WERI-Rb-1 (cell line): ENCODE results near the gene PNPLA2.

Experiments used
- DNase-seq: peaks from one replicate; pipeline ENCODE4 v3.0.0-alpha.2; 2020
- H3K27ac ChIP-seq: fragments of 250-450 bp; sonication (Bioruptor Pico); 2 replicates; pipeline ENCODE4 v1.5.1; 2020; ENCODE audit warnings: mild to moderate bottlenecking, moderate library complexity
- H3K27me3 ChIP-seq: fragments of 250-450 bp; sonication (Bioruptor Pico); 2 replicates; pipeline ENCODE4 v1.5.1; 2021; ENCODE audit warnings: mild to moderate bottlenecking, low read depth, moderate library complexity; ENCODE audit not compliant: insufficient read depth, severe bottlenecking
- H3K36me3 ChIP-seq: fragments of 250-450 bp; sonication (Bioruptor Pico); 2 replicates; pipeline ENCODE4 v1.5.1; 2020; ENCODE audit warnings: mild to moderate bottlenecking, moderate library complexity
- H3K4me3 ChIP-seq: 2 replicates; pipeline ENCODE4 v1.5.1; 2011; ENCODE audit warnings: low read depth, mild to moderate bottlenecking, control low read depth, low read length
- H3K9me3 ChIP-seq: fragments of 250-450 bp; sonication (Bioruptor Pico); 2 replicates; pipeline ENCODE4 v1.5.1; 2021; ENCODE audit warnings: mild to moderate bottlenecking, moderate library complexity; ENCODE audit not compliant: severe bottlenecking
- TF ChIP-seq, protein P1 (sequence below): IDR thresholded peaks from 2 replicates; pipeline ENCODE4 v1.5.1; 2011; ENCODE audit warnings: low read depth, mild to moderate bottlenecking, control low read depth, inconsistent platforms, low read length

The PNPLA2 gene

DNA sequence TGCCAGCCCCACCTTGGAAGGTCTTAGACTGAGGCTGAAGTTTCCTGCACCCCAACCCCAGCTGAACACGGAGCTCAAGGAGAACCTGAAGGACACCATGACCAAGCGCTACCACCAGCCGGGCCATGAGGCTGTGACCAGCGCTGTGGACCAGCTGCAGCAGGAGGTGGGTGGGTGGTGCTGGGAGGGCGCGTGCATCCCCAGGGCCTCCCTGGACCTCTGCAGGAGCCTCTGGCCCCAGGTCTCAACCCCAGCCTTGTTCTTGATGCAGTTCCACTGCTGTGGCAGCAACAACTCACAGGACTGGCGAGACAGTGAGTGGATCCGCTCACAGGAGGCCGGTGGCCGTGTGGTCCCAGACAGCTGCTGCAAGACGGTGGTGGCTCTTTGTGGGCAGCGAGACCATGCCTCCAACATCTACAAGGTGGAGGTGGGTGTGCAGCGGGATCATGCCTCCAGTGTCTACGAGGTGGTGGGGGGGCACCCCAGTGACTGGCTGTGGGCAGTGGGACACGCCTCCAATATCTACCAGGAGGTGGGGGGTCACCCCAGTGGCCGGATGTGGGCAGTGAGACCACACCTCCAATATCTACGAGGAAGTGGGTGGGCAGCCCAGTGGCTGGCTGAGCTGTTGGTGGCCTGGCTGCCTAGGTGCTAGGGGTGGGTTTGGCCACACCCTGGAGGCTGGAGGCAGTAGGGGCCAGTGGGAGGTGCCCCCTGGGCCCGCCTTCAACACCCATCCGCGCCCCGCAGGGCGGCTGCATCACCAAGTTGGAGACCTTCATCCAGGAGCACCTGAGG, 18.7 kb downstream of the PNPLA2 start:
- H3K36me3 ChIP-seq: peaks cover 84% of the 10 kb centered on the region
- peak overlapping the region; percentile 77 for H3K27ac ChIP-seq
- DNase-seq: no peak
- no peaks in the 10 kb centered on the region for H3K9me3 ChIP-seq
- no peaks in the 10 kb centered on the region for H3K27me3 ChIP-seq
- no peak overlapping the region for H3K4me3 ChIP-seq
- TF ChIP-seq, protein P1, sequence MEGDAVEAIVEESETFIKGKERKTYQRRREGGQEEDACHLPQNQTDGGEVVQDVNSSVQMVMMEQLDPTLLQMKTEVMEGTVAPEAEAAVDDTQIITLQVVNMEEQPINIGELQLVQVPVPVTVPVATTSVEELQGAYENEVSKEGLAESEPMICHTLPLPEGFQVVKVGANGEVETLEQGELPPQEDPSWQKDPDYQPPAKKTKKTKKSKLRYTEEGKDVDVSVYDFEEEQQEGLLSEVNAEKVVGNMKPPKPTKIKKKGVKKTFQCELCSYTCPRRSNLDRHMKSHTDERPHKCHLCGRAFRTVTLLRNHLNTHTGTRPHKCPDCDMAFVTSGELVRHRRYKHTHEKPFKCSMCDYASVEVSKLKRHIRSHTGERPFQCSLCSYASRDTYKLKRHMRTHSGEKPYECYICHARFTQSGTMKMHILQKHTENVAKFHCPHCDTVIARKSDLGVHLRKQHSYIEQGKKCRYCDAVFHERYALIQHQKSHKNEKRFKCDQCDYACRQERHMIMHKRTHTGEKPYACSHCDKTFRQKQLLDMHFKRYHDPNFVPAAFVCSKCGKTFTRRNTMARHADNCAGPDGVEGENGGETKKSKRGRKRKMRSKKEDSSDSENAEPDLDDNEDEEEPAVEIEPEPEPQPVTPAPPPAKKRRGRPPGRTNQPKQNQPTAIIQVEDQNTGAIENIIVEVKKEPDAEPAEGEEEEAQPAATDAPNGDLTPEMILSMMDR: no peak

DNA sequence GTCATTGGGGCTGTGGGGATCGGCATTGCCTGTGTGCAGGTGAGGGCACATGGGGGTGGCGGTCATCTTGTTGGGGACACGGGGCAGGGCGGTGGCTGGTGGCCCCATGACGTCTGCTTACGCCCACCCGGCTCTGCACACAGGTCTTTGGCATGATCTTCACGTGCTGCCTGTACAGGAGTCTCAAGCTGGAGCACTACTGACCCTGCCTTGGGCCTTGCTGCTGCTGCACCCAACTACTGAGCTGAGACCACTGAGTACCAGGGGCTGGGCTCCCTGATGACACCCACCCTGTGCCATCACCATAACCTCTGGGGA, 19.2 kb downstream of the PNPLA2 start:
- Histone ChIP-seq H3K9me3 (no peaks in the 10 kb centered on the region), H3K4me3 (no peak overlapping the region), H3K36me3 (peaks cover 84% of the 10 kb centered on the region), H3K27ac (peak overlapping the region; percentile 77), H3K27me3 (no peaks in the 10 kb centered on the region)
- no peak for DNase-seq
- TF ChIP-seq, protein P1: no peak

DNA sequence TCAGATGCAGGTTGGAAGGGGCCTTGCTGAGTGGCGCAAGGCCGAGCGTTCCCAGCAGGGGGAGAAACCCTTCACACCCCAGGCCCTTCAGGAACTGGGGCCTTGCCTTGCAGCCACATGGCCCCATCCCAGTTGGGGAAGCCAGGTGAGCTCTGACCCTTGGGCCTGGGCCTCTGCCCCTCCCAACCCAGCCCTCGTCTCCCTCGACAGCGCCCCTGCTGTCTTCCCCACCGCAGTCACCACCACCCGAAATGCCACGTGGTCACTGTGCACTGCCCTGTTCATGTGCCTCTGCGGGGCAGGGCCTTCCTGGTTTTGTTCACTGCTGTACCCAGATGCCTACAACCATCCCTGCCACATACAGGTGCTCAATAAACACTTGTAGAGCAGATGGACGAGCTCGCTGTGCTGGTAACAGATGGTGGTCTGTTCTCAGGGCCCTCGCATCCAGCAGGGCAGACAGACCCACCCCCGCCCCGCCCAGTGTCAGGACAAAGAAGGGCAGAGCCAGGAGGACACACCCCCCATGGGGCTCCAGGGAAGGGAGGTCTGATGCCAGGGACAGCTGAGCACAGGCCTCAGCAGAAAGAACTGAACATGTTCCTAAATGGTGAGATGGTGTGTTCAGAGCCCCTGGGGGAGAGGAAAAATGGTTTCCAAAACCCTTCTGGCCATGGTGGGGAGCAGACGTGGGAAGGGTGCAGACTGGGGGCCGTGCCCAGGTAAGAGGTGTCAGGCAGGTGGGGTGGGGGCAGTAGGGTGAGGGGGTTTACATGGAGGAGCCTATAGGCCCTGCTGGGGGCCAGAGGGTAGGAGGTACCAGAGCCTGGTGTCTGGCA, 19.9 kb downstream of the PNPLA2 start:
- TF ChIP-seq, protein P1: peak; percentile 70
- Histone ChIP-seq H3K27ac (peak overlapping the region; percentile 77), H3K36me3 (peaks cover 81% of the 10 kb centered on the region)

DNA sequence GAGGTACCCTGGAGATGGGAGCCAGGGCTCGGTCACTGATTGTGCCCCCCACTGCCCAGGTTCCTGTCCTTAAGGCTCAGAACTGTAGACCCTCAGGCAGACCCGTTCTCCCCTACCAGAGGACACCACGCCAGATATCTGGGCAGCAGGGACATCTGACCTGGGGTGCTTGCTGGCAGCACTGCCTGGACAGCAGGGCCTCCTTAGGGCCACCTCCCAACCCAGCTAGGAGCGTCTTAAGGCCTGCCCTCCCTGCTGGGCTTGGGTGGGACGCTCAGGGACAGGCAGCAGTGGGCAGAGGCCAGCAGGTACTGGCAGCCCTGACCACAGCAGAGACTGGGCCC, 20.5 kb downstream of the PNPLA2 start:
- H3K4me3 ChIP-seq: no peak overlapping the region
- no peaks in the 10 kb centered on the region for H3K9me3 ChIP-seq
- peaks cover 76% of the 10 kb centered on the region for H3K36me3 ChIP-seq
- TF ChIP-seq, protein P1: no peak
- DNase-seq: no peak
- no peaks in the 10 kb centered on the region for H3K27me3 ChIP-seq
- H3K27ac ChIP-seq: peak overlapping the region; percentile 77

More for the DNA sequence above, 19.9 kb downstream of the PNPLA2 start:
- peak; percentile 88 for DNase-seq
- H3K27me3 ChIP-seq: no peaks in the 10 kb centered on the region
- no peaks in the 10 kb centered on the region for H3K9me3 ChIP-seq
- no peak overlapping the region for H3K4me3 ChIP-seq

DNA sequence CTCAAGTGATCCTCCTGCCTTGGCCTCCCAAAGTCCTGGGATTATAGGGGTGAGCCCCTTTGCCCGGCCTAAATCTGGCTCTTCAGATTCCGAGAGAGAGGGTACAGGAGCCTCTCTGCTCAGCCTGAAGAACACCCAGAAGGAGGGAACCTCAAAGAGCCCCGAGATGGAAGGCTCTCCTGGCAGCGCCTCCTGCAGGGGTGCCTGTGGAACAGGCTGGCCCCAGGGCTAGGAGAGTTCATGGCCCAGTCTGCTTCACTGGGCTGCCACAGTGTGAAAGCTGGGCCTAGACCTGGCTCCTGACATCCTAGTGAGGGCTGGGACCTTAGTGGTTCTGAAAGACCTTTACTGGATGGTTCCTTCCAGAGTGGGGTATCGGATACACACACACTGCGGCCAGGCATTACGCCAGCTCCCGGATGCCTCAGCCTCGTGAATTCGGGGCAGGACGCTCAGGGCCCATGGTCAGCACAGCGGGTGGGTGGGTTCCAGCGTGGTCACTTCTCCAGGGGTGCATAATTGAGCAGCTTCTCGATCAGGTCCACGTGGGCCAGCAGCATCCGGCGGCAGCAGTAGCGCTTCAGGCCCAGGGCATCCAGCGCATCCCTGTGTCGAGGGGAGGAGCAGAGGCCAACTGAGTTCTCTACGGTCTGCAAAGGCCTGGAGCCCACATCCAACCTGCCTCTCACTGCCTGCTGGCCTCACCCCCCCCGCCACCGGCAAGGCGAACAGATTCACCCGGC, 21.3 kb downstream of the PNPLA2 start:
- Histone ChIP-seq H3K9me3 (no peaks in the 10 kb centered on the region), H3K36me3 (peaks cover 68% of the 10 kb centered on the region), H3K27ac (peak overlapping the region; percentile 77), H3K4me3 (no peak overlapping the region), H3K27me3 (no peaks in the 10 kb centered on the region)
- DNase-seq: no peak
- TF ChIP-seq, protein P1: peak; percentile 61
